Measurements from ENCODE around the gene PDE4D.

DNA sequence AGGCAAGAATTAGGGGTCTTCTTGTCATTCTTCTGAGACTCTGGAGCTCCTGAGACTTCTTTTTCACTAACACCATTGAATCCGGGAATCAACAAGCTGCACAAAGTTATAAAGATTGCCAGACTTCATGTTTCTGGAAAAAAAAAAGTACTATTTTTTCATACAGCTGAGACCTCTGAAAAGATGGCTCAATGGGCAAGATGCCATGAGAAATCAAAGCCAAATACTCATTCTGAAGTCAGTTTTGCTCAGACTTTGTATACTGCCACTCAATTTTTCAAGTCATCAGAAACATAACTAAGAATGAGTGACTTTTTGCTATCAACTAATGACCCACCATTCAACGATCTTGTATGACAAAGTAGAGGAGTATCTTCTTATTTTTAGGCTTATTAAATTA is 798.7 kb downstream of the PDE4D start:
- TF ChIP-seq, protein P1, sequence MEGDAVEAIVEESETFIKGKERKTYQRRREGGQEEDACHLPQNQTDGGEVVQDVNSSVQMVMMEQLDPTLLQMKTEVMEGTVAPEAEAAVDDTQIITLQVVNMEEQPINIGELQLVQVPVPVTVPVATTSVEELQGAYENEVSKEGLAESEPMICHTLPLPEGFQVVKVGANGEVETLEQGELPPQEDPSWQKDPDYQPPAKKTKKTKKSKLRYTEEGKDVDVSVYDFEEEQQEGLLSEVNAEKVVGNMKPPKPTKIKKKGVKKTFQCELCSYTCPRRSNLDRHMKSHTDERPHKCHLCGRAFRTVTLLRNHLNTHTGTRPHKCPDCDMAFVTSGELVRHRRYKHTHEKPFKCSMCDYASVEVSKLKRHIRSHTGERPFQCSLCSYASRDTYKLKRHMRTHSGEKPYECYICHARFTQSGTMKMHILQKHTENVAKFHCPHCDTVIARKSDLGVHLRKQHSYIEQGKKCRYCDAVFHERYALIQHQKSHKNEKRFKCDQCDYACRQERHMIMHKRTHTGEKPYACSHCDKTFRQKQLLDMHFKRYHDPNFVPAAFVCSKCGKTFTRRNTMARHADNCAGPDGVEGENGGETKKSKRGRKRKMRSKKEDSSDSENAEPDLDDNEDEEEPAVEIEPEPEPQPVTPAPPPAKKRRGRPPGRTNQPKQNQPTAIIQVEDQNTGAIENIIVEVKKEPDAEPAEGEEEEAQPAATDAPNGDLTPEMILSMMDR (IDR thresholded peaks at IDR 0.05) = no peak
- TF ChIP-seq EP300 (IDR thresholded peaks at IDR 0.05) = no peak
- TF ChIP-seq POLR2AphosphoS5 (IDR thresholded peaks at IDR 0.05) = no peak
